Naive B cell (primary cell): ENCODE results near the gene AKR7A3. TPM values are rescaled to one million over a fixed set of nuclear protein-coding genes. Genes with fewer than 3 reads are reported as not detected.

ENCODE experiments used
- ATAC-seq, 2 donors: fragments of 150-1000 bp; cut with Tn5 transposase; 2 replicates each; pipeline ENCODE4 v1.10.0; 2021; ENCODE audit warnings: low read depth in 2 of 2, mild to moderate bottlenecking in 2 of 2, moderate library complexity in 2 of 2
- DNase-seq: peaks from one replicate; pipeline ENCODE4 v3.0.0; 2022
- H3K27ac Mint-ChIP-seq, 6 donors: one replicate each; pipeline ENCODE4 v1.8.0; 2020 to 2022; ENCODE audit warnings: mild to moderate bottlenecking in 6 of 6, mixed read lengths in 6 of 6, moderate library complexity in 5 of 6, inconsistent platforms in 2 of 6
- H3K27me3 Mint-ChIP-seq, 3 donors: one replicate each; pipeline ENCODE4 v1.8.0; 2021 to 2022; ENCODE audit warnings: mixed read lengths in 3 of 3, mild to moderate bottlenecking in 1 of 3
- H3K36me3 Mint-ChIP-seq, 2 donors: one replicate each; pipeline ENCODE4 v1.8.0; 2020 to 2022; ENCODE audit warnings: mixed read lengths in 2 of 2, inconsistent platforms in 1 of 2, mild to moderate bottlenecking in 1 of 2
- H3K4me1 Mint-ChIP-seq, 3 donors: one replicate each; pipeline ENCODE4 v1.8.0; 2020 to 2022; ENCODE audit warnings: mixed read lengths in 3 of 3, inconsistent platforms in 1 of 3, mild to moderate bottlenecking in 1 of 3, moderate library complexity in 1 of 3
- H3K4me3 Mint-ChIP-seq, 8 donors: one replicate each; pipeline ENCODE4 v1.8.0; 2020 to 2022; ENCODE audit warnings: mild to moderate bottlenecking in 8 of 8, mixed read lengths in 8 of 8, moderate library complexity in 8 of 8, inconsistent platforms in 2 of 8
- H3K9me3 Mint-ChIP-seq, 7 donors: one replicate each; pipeline ENCODE4 v1.8.0; 2020 to 2022; ENCODE audit warnings: mixed read lengths in 7 of 7, mild to moderate bottlenecking in 5 of 7, inconsistent platforms in 2 of 7, moderate library complexity in 1 of 7
- polyA plus RNA-seq, 6 donors: library from polyadenylated mRNA; unstranded; fragments of 300-500 nt; fragmentation: Illumina TruSeq; gene quantifications; one replicate each; pipeline ENCODE4 v1.2.3, GENCODE V29; 2021; ENCODE audit warnings: low read depth in 6 of 6

The AKR7A3 gene
- polyA plus RNA-seq, 6 donors from 2014 or later, result 0.21 TPM; not detected in 5

GRCh38 chr1:19313961-19314882 is 25.7 kb upstream of the AKR7A3 start:
- DNase-seq (peak; percentile 51), ATAC-seq (peak; percentile 7 to 12)
- H3K27ac Mint-ChIP-seq, result peak overlapping the region; percentile 66 to 97 (median 88)
- no peaks in the 10 kb centered on the region for H3K9me3 Mint-ChIP-seq
- peaks cover 54 to 78% (median 61%) of the 10 kb centered on the region in 3 donors for H3K4me1 Mint-ChIP-seq
- no peaks in the 10 kb centered on the region for H3K27me3 Mint-ChIP-seq
- H3K4me3 Mint-ChIP-seq, result peak overlapping the region; percentile 55 to 92 (median 86)
- H3K36me3 Mint-ChIP-seq, result no peaks in the 10 kb centered on the region

- Mint-ChIP-seq H3K27ac (peak overlapping the region in 5 of 6 donors; percentile 85 to 97 (median 92)), H3K27me3 (no peaks in the 10 kb centered on the region), H3K4me1 (peaks cover 57 to 80% (median 61%) of the 10 kb centered on the region in 3 donors), H3K36me3 (no peaks in the 10 kb centered on the region), H3K9me3 (no peaks in the 10 kb centered on the region), H3K4me3 (peak overlapping the region; percentile 77 to 92 (median 87))
- ATAC-seq, result no peak
- DNase-seq, result no peak
Measured at GRCh38 chr1:19313636-19313959, 25.0 kb upstream of the AKR7A3 start.

GRCh38 chr1:19312782-19313635 is 24.4 kb upstream of the AKR7A3 start:
- peaks cover 53 to 76% (median 61%) of the 10 kb centered on the region in 3 donors for H3K4me1 Mint-ChIP-seq
- no peaks in the 10 kb centered on the region for H3K9me3 Mint-ChIP-seq
- H3K4me3 Mint-ChIP-seq, result peak overlapping the region; percentile 77 to 92 (median 87)
- DNase-seq, result no peak
- H3K27ac Mint-ChIP-seq, result peak overlapping the region in 5 of 6 donors; percentile 85 to 97 (median 89)
- peaks cover 0 to under 1% of the 10 kb centered on the region in 2 donors for H3K36me3 Mint-ChIP-seq
- H3K27me3 Mint-ChIP-seq, result no peaks in the 10 kb centered on the region
- no peak for ATAC-seq

GRCh38 chr1:19311931-19312781 is 23.6 kb upstream of the AKR7A3 start, which contains the start of the genes AKR7A2 and SLC66A1:
Gene AKR7A2, minus strand, starts transcription at chr1:19312144. Its CDS starts 20 bp downstream, at chr1:19312124.
Gene SLC66A1, plus strand, starts transcription at chr1:19312326. Its CDS starts 5,352 bp downstream, at chr1:19317678.
- Mint-ChIP-seq H3K36me3 (peaks cover 0 to 9% of the 10 kb centered on the region in 2 donors), H3K27ac (peak within 1 kb of the TSS; percentile 17 to 97 (median 91)), H3K4me1 (peaks cover 56 to 69% (median 60%) of the 10 kb centered on the region in 3 donors), H3K27me3 (no peaks in the 10 kb centered on the region), H3K4me3 (peak within 1 kb of the TSS; percentile 84 to 95 (median 92)), H3K9me3 (no peaks in the 10 kb centered on the region)
- ATAC-seq (peak; percentile 70 to 81), DNase-seq (peak; percentile 79)

- peaks cover 0 to 9% of the 10 kb centered on the region in 2 donors for H3K36me3 Mint-ChIP-seq
- no peaks in the 10 kb centered on the region for H3K27me3 Mint-ChIP-seq
- no peak for ATAC-seq
- peak overlapping the region; percentile 84 to 95 (median 90) for H3K4me3 Mint-ChIP-seq
- H3K27ac Mint-ChIP-seq, result peak overlapping the region in 5 of 6 donors; percentile 10 to 96 (median 86)
- H3K9me3 Mint-ChIP-seq, result no peaks in the 10 kb centered on the region
- no peak for DNase-seq
- peaks cover 55 to 62% (median 55%) of the 10 kb centered on the region in 3 donors for H3K4me1 Mint-ChIP-seq
Measured at GRCh38 chr1:19311503-19311930, 22.9 kb upstream of the AKR7A3 start.

- ATAC-seq (no peak), DNase-seq (no peak)
- Mint-ChIP-seq H3K9me3 (no peaks in the 10 kb centered on the region), H3K27me3 (no peaks in the 10 kb centered on the region), H3K4me3 (peak overlapping the region; percentile 84 to 95 (median 90)), H3K36me3 (peaks cover 0 to 9% of the 10 kb centered on the region in 2 donors), H3K27ac (peak overlapping the region; percentile 10 to 96 (median 78)), H3K4me1 (peaks cover 49 to 56% (median 49%) of the 10 kb centered on the region in 3 donors)
Measured at GRCh38 chr1:19310720-19311502, 22.3 kb upstream of the AKR7A3 start.

GRCh38 chr1:19310061-19310460 is 21.5 kb upstream of the AKR7A3 start:
- Mint-ChIP-seq H3K27ac (no peak overlapping the region), H3K36me3 (peaks cover 7 to 17% of the 10 kb centered on the region in 2 donors)
- DNase-seq, result no peak

GRCh38 chr1:19309123-19309813 is 20.7 kb upstream of the AKR7A3 start:
- ATAC-seq (no peak), DNase-seq (no peak)
- Mint-ChIP-seq H3K27ac (peak overlapping the region in 1 of 6 donors; percentile 33), H3K9me3 (no peaks in the 10 kb centered on the region), H3K27me3 (no peaks in the 10 kb centered on the region), H3K4me1 (peaks cover 33 to 40% (median 34%) of the 10 kb centered on the region in 3 donors), H3K36me3 (peaks cover 15 to 24% of the 10 kb centered on the region in 2 donors), H3K4me3 (peak overlapping the region in 5 of 8 donors; percentile 57 to 81 (median 69))

More at GRCh38 chr1:19310061-19310460, 21.5 kb upstream of the AKR7A3 start:
- Mint-ChIP-seq H3K4me3 (peak overlapping the region; percentile 10 to 94 (median 64)), H3K9me3 (no peaks in the 10 kb centered on the region), H3K27me3 (no peaks in the 10 kb centered on the region), H3K4me1 (peaks cover 41 to 48% (median 41%) of the 10 kb centered on the region in 3 donors)
- ATAC-seq, result no peak

- DNase-seq (no peak), ATAC-seq (no peak)
- Mint-ChIP-seq H3K27me3 (no peaks in the 10 kb centered on the region), H3K4me3 (peak overlapping the region in 2 of 8 donors; percentile 70 to 81), H3K27ac (no peak overlapping the region), H3K4me1 (peaks cover 25 to 32% (median 27%) of the 10 kb centered on the region in 3 donors), H3K36me3 (peaks cover 19 to 28% of the 10 kb centered on the region in 2 donors), H3K9me3 (no peaks in the 10 kb centered on the region)
Measured at GRCh38 chr1:19308509-19308907, 19.9 kb upstream of the AKR7A3 start.

- DNase-seq, result no peak
- peak overlapping the region in 1 of 8 donors; percentile 81 for H3K4me3 Mint-ChIP-seq
- peaks cover 22 to 32% of the 10 kb centered on the region in 2 donors for H3K36me3 Mint-ChIP-seq
- peaks cover 20 to 27% (median 21%) of the 10 kb centered on the region in 3 donors for H3K4me1 Mint-ChIP-seq
- no peaks in the 10 kb centered on the region for H3K9me3 Mint-ChIP-seq
- no peak for ATAC-seq
- H3K27ac Mint-ChIP-seq, result no peak overlapping the region
- H3K27me3 Mint-ChIP-seq, result no peaks in the 10 kb centered on the region
Measured at GRCh38 chr1:19307794-19308508, 19.4 kb upstream of the AKR7A3 start.

GRCh38 chr1:19306941-19307340 is 18.4 kb upstream of the AKR7A3 start:
- DNase-seq, result no peak
- H3K4me3 Mint-ChIP-seq, result no peak overlapping the region
- peaks cover 14 to 23% (median 17%) of the 10 kb centered on the region in 3 donors for H3K4me1 Mint-ChIP-seq
- H3K27me3 Mint-ChIP-seq, result no peaks in the 10 kb centered on the region
- H3K36me3 Mint-ChIP-seq, result peaks cover 22 to 32% of the 10 kb centered on the region in 2 donors
- H3K9me3 Mint-ChIP-seq, result no peaks in the 10 kb centered on the region
- peak overlapping the region in 1 of 6 donors; percentile 37 for H3K27ac Mint-ChIP-seq
- no peak for ATAC-seq
